GM11168 (cell line): ENCODE results near the gene RNF175.

Experiments used
- in situ Hi-C: fragments of 300-500 bp; cut with MboI; formaldehyde crosslinking; loops from one replicate; pipeline ENCODE4 v1.12.0; 2022; ENCODE audit warnings: low sequenced_read_pairs; ENCODE audit not compliant: unreplicated experiment

The RNF175 gene

GRCh38 chr4:153757407-153757806 is 2.4 kb downstream of the RNF175 start:
- in situ Hi-C loops = no loop called here

GRCh38 chr4:153755186-153755585 is 4.6 kb downstream of the RNF175 start:
- in situ Hi-C loops = no loop called here

- in situ Hi-C loops = no loop called here
Observed at GRCh38 chr4:153750197-153750817, 9.5 kb downstream of the RNF175 start.

GRCh38 chr4:153748378-153748777 is 11.4 kb downstream of the RNF175 start:
- in situ Hi-C loops = loop anchor here (10.0 kb wide), 1 partner anchor 114 kb away; no protein-coding TSS in a partner anchor

GRCh38 chr4:153747406-153747955 is 12.3 kb downstream of the RNF175 start:
- in situ Hi-C loops = loop anchor here (10.0 kb wide), 1 partner anchor 113 kb away; no protein-coding TSS in a partner anchor

- in situ Hi-C loops = loop anchor here (10.0 kb wide), 1 partner anchor 111 kb away; no protein-coding TSS in a partner anchor
Observed at GRCh38 chr4:153745651-153746050, 14.2 kb downstream of the RNF175 start.

GRCh38 chr4:153741541-153741940 is 18.3 kb downstream of the RNF175 start:
- in situ Hi-C loops = loop anchor here (10.0 kb wide), 1 partner anchor 107 kb away; no protein-coding TSS in a partner anchor

- in situ Hi-C loops = no loop called here
Observed at GRCh38 chr4:153735906-153736461, 23.8 kb downstream of the RNF175 start.

- in situ Hi-C loops = no loop called here
Observed at GRCh38 chr4:153733751-153734448, 25.9 kb downstream of the RNF175 start.

- in situ Hi-C loops = no loop called here
Observed at GRCh38 chr4:153731239-153731638, 28.6 kb downstream of the RNF175 start.

GRCh38 chr4:153729895-153730294 is 29.9 kb downstream of the RNF175 start:
- in situ Hi-C loops = no loop called here

GRCh38 chr4:153728660-153729059 is 31.2 kb downstream of the RNF175 start:
- in situ Hi-C loops = no loop called here

GRCh38 chr4:153728151-153728550 is 31.7 kb downstream of the RNF175 start:
- in situ Hi-C loops = no loop called here

- in situ Hi-C loops = no loop called here
Observed at GRCh38 chr4:153725831-153726154, 34.0 kb downstream of the RNF175 start.

GRCh38 chr4:153725136-153725830 is 34.5 kb downstream of the RNF175 start:
- in situ Hi-C loops = no loop called here

GRCh38 chr4:153724606-153725005 is 35.2 kb downstream of the RNF175 start:
- in situ Hi-C loops = no loop called here

GRCh38 chr4:153722036-153722435 is 37.8 kb downstream of the RNF175 start:
- in situ Hi-C loops = no loop called here

- in situ Hi-C loops = no loop called here
Observed at GRCh38 chr4:153713866-153714646, 45.8 kb downstream of the RNF175 start.

- in situ Hi-C loops = no loop called here
Observed at GRCh38 chr4:153710681-153711080, 49.1 kb downstream of the RNF175 start.

- in situ Hi-C loops = no loop called here
Observed at GRCh38 chr4:153706519-153706918, 53.3 kb downstream of the RNF175 start.
